A673 (cell line): ENCODE data around the gene ACTN4. TPM values are rescaled to one million over a fixed set of nuclear protein-coding genes. Genes with fewer than 3 reads are reported as not detected.

ENCODE experiments used
- BruUV-seq: library from RNA; stranded (reverse); fragments of 400-500 nt; replicated peaks from 2 replicates; lab custom pipeline; 2021; lab: Mats Ljungman, UMichigan
- CTCF ChIA-PET: fragments of 300-600 bp; sonication (Branson Sonifier 250); formaldehyde crosslinking; loops from one replicate; lab custom pipeline; 2022; ENCODE audit warnings: antibody characterized with exemption; lab: Charles Lee
- POLR2A ChIA-PET: fragments of 300-600 bp; sonication (Branson Sonifier 250); formaldehyde crosslinking; loops from one replicate; lab custom pipeline; 2022; ENCODE audit warnings: antibody characterized with exemption; ENCODE audit not compliant: low non-redundant PET; lab: Charles Lee
- DNase-seq: peaks from one replicate; pipeline ENCODE4 v3.0.0-alpha.2; 2015; ENCODE audit warnings: low spot score
- H3K27ac ChIP-seq: fragments of 200-600 bp; sonication (generic); 2 replicates; pipeline ENCODE4 v1.5.1; 2016; ENCODE audit warnings: mixed run types, low read depth, mild to moderate bottlenecking, mixed read lengths, antibody characterized with exemption, low read length; ENCODE audit not compliant: poor library complexity, severe bottlenecking
- H3K27me3 ChIP-seq: fragments of 200-600 bp; sonication (generic); replicated peaks from 2 replicates; pipeline ENCODE4 v1.6.1; 2017; ENCODE audit warnings: mixed run types, low read depth, mild to moderate bottlenecking, mixed read lengths, antibody characterized with exemption, low read length; ENCODE audit not compliant: insufficient read depth, poor library complexity
- H3K36me3 ChIP-seq: fragments of 200-600 bp; sonication (generic); 2 replicates; pipeline ENCODE4 v1.6.1; 2016; ENCODE audit warnings: mixed run types, mild to moderate bottlenecking, mixed read lengths, antibody characterized with exemption, low read length; ENCODE audit not compliant: insufficient read depth, poor library complexity, severe bottlenecking
- H3K4me1 ChIP-seq: fragments of 200-600 bp; sonication (generic); 2 replicates; pipeline ENCODE4 v1.6.1; 2017; ENCODE audit warnings: mixed run types, mild to moderate bottlenecking, mixed read lengths, antibody characterized with exemption, low read length; ENCODE audit not compliant: insufficient read depth, poor library complexity, severe bottlenecking
- H3K4me3 ChIP-seq: fragments of 200-600 bp; sonication (generic); 2 replicates; pipeline ENCODE4 v1.5.1; 2016; ENCODE audit warnings: low read depth, mixed run types, mild to moderate bottlenecking, mixed read lengths, low read length; ENCODE audit not compliant: poor library complexity, severe bottlenecking
- H3K9me3 ChIP-seq: fragments of 200-600 bp; sonication (generic); 2 replicates; pipeline ENCODE4 v1.6.1; 2016; ENCODE audit warnings: mixed run types, low read depth, mild to moderate bottlenecking, mixed read lengths, antibody characterized with exemption, low read length; ENCODE audit not compliant: poor library complexity, severe bottlenecking
- EZH2 ChIP-seq: fragments of 200-600 bp; sonication (generic); IDR thresholded peaks from 2 replicates; pipeline ENCODE4 v1.6.1; 2017; ENCODE audit warnings: borderline replicate concordance, low read depth, mild to moderate bottlenecking, mixed read lengths, antibody characterized with exemption, low read length; ENCODE audit not compliant: poor library complexity, severe bottlenecking
- intact Hi-C: fragments of 100-400 bp; cut with micrococcal nuclease; formaldehyde crosslinking; loops from one replicate; pipeline ENCODE4 v1.10.0; 2022; ENCODE audit not compliant: unreplicated experiment
- total RNA-seq: library from RNA; stranded (reverse); gene quantifications from 2 replicates; pipeline ENCODE4 v1.2.3, GENCODE V29; 2021
- TF ChIP-seq, protein P1 (sequence below): fragments of 300-800, 200-600 bp; sonication (generic); conservative IDR thresholded peaks from 2 replicates; pipeline ENCODE4 v1.5.1; 2017; ENCODE audit warnings: low read depth, mild to moderate bottlenecking, antibody characterized with exemption, low read length, moderate library complexity, mixed read lengths

Gene ACTN4
- total RNA-seq, 1 experiment from 2014 or later: 397 TPM

DNA sequence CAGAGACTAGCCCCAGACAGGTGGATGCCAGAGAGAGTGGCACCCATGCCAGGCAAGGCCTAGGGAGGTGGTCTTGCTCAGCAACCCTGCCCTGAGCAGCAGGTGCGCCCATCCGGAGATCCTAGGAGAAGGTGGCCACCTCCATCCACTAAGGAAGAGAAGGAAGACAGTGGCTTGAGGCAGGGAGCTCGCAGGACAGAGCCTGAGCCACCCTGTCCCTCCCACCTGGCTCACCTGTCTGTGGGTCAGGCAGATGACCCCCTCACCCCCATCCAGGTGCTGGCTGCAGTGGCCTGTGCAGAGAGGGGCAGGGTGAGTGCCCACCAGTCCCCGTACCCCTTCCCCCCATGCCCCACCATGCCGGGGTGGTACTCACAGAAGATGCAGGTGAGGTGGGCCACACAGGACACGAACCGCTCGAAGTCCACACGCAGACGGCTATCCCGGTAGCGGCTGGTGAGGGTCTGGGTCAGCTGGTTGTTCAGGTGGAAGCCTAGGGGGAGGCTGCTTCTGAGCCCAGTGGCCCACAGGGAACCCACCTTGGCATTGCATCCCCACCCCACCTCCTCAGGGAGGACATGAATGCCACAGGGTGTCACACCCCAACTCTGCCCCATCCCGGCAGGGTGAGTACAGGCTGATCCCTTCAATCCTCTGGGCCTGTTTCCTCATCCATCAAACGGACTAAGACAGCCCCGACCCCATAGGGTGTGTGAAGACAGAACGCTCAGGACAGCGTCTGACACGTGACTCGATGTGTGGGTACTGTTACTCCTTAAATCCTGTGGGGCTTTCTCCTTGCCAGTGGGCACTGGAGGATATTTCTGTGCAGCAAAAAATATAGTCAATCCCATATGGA is 83.5 kb downstream of the ACTN4 start:
- no peak for DNase-seq
- peaks cover 27% of the 10 kb centered on the region for H3K36me3 ChIP-seq
- TF ChIP-seq, protein P1, sequence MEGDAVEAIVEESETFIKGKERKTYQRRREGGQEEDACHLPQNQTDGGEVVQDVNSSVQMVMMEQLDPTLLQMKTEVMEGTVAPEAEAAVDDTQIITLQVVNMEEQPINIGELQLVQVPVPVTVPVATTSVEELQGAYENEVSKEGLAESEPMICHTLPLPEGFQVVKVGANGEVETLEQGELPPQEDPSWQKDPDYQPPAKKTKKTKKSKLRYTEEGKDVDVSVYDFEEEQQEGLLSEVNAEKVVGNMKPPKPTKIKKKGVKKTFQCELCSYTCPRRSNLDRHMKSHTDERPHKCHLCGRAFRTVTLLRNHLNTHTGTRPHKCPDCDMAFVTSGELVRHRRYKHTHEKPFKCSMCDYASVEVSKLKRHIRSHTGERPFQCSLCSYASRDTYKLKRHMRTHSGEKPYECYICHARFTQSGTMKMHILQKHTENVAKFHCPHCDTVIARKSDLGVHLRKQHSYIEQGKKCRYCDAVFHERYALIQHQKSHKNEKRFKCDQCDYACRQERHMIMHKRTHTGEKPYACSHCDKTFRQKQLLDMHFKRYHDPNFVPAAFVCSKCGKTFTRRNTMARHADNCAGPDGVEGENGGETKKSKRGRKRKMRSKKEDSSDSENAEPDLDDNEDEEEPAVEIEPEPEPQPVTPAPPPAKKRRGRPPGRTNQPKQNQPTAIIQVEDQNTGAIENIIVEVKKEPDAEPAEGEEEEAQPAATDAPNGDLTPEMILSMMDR: no peak
- TF ChIP-seq EZH2: no peak
- no peak overlapping the region for H3K27ac ChIP-seq
- no peak overlapping the region for H3K4me3 ChIP-seq
- CTCF ChIA-PET: no interaction called here
- no peaks in the 10 kb centered on the region for H3K27me3 ChIP-seq
- intact Hi-C loops: loop anchor here (5.0 kb wide), 1 partner anchor 201 kb away; the partner anchor contains the start of genes MRPS12 and SARS2
- H3K9me3 ChIP-seq: no peaks in the 10 kb centered on the region
- POLR2A ChIA-PET: no interaction called here
- no TSS peak for BruUV-seq
- H3K4me1 ChIP-seq: peaks cover under 1% of the 10 kb centered on the region

DNA sequence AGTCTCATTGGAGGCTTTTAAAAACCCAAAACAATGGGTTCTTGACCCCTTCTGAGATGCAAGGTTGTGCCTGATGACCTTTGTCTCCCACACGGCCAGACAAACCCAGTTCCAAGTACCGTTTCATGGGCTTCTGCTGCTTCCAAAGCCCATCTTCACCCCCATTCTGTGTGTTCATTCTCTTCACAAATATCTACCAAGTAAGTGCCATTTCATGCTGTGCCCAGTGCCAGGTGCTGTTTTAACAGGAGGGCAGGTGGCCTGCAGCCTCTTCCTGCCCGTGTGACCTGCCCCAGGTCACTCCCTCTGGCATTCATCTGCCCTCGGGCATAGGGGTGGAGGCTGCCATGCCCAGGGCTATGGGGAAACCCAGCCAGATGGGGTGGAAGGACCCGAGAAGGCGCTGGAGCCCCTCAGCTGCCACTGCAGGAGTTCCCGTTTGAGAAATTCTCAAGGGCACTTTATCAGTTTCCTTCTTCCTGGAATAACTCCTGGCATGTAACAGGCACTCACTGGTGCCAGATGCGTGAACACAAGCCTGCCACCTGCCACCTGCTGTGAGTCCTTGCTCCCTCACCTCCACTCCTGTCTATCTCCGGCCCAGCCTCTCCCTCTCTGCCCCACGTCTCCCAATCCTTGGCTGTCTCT is 84.3 kb downstream of the ACTN4 start:
- no TSS peak for BruUV-seq
- Histone ChIP-seq H3K9me3 (no peaks in the 10 kb centered on the region), H3K27me3 (no peaks in the 10 kb centered on the region), H3K27ac (no peak overlapping the region), H3K36me3 (peaks cover 20% of the 10 kb centered on the region), H3K4me3 (no peak overlapping the region), H3K4me1 (peaks cover 8% of the 10 kb centered on the region)
- no peak for DNase-seq
- intact Hi-C loops: loop anchor here (5.0 kb wide), 1 partner anchor 201 kb away; the partner anchor contains the start of genes MRPS12 and SARS2
- TF ChIP-seq, protein P1: no peak
- TF ChIP-seq EZH2: no peak
- ChIA-PET POLR2A (no interaction called here), CTCF (no interaction called here)

DNA sequence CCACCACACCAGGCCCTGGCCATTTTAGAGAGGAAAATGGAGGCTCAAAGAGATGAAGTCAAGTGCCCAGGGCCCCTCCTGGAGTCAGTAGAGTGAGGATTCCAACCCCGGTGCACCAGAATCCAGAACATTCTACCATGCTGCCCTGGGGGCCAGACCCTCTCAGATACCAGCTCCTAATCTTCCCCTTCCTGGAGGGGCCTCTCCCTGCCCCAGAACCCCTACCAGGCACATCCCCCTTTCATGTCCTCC is 85.7 kb downstream of the ACTN4 start:
- no peak overlapping the region for H3K27ac ChIP-seq
- H3K9me3 ChIP-seq: no peaks in the 10 kb centered on the region
- H3K36me3 ChIP-seq: peaks cover 16% of the 10 kb centered on the region
- POLR2A ChIA-PET: no interaction called here
- no peak overlapping the region for H3K4me3 ChIP-seq
- TF ChIP-seq, protein P1: no peak
- no peak for TF ChIP-seq EZH2
- no peak for DNase-seq
- H3K27me3 ChIP-seq: no peaks in the 10 kb centered on the region
- no TSS peak for BruUV-seq
- CTCF ChIA-PET: no interaction called here
- H3K4me1 ChIP-seq: peaks cover 8% of the 10 kb centered on the region
- intact Hi-C loops: loop anchor here (5.0 kb wide), 1 partner anchor 199 kb away; the partner anchor contains the start of genes MRPS12 and SARS2
